Measurements from ENCODE around the gene SCNN1B.

Gene SCNN1B

DNA sequence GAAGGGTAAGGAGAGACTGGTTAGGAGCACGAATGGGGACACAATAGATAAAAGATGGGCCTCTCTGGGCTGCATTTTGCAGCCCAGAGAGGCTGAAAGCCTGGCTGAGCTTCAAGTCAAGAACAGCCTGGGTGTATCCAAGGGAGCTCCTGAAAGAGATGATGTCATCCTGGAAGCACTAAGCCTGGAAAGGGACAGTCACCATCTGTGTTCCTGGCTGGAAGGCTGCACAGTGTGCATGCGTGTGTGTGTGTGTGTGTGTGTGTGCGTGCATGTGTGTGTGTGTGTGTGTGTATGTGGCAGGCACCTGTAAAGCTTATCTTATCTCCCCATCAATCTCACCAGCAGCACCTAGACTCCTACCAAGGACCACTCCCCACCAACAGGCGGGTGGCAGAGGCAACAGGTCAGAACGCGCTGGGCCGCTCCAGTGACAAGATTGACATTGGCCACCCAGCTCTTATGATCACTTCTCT lies 106.8 kb downstream of the SCNN1B start:
- peak; percentile 57 for DNase-seq

DNA sequence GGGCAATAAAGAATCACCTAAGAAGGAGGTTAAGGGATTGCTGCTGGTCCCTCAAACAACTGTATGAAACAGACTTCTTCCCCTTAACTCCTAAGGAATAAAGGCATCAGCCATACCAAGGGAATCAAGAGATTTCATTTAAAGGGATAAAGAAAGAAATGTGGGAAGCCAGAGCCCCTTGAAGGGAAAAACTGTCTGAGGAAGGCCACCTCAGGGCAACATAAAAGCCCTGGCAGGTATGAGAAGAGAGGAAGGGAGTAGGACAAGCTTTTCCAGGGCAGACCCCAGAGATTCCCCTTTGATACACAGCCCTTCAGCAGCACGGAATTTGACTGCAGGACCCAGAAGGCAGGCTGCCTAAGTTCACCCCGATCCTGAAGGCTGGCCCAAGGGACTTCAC lies 107.4 kb downstream of the SCNN1B start:
- no peak for DNase-seq

DNA sequence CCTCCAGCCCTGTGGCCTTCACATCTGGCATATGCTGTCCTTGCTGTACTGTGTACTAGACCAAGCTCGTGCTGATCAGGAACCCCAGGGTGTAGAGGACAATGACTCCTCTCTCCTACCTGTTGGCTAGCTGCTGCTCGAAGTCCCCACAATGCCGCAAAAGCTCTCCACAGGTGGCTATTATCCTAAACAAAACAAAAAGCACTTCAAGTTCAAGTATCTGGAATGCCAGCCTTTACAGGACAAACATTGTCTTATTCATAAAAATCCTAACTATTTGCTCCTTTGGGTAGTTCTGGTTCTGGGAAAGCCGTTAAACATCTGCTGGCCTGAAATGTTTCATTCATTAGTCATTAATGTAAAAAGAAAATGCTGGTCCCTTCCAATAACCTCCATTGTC lies 108.1 kb downstream of the SCNN1B start:
- DNase-seq: no peak

DNA sequence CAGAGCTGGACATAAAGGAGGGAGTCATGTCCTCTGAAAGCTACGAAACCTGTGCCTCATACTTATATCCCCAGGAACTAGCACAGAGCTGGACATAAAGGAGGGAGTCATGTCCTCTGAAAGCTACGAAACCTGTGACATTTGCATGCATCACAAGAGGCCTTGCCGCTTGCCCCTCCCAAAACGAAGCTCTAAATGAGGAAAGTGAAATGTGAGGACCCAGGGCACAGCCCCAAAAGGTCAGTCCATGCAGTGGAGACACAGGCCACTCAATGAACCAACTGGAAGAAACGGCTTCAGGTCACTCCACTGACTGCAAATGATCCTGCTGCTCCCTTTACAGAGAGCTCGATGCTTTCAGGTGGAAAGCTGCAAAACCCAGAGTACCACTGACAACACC lies 112.6 kb downstream of the SCNN1B start:
- no peak for DNase-seq

DNA sequence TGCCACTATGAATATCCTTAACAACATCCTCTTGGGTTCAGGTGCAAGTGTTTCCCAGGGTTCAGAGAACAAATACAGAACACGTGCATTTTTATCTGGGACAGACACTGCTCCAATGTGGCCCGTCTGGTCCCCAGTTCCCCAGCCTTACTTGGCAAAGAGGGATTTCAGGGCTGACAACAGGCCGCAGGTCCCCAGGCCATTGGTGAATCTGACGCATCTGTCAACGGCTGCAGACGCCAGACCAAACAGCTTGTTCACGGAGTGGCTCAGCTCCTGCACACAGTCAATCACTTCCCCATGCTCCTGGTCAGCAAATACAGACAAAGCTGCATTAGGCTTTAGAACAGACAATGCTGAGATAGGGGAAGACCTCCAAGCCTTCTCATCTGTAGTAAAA lies 114.7 kb downstream of the SCNN1B start:
- DNase-seq: no peak

DNA sequence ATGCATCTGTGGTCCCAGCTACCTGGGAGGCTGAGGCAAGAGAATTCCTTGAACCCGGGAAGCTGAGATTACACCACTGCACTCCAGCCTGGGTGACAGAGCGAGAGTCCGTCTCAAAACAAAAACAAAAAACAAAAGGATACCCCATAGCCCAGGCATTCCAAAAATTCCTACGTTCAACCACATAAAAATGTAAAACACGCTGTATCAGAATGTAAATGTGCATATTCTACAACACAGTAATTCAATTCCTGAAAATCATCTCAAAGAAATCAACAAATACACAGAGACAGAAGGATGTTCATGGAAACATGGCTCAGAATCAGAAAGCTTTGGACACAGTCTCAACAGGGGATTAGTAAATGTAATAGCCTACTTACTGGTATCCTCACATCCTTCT lies 117.9 kb downstream of the SCNN1B start:
- DNase-seq: no peak

DNA sequence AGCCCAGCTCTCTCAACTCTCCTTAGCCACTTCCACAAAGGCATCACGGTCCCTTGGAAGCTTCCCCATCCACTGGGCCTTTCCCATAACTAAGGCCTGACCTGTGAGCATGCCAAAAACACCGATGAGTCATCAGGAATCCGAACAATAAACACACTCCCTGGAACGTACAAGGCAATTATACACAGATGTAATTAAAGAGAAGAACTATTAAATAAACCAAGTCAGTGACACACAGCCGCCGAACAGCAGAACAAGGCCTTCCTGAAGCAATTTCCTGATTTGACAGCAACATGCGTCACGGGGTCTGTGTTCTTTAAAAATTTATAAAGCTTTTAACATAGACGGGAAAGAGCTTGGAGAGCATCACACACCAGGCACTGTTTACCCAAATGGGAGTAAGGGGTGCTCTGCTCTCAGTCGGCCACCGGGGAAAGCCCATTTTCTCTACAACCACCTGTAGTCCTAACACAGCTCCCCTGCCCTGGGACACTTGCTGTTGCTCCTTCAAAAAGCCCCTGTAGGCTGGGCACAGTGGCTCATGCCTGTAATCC lies 121.5 kb downstream of the SCNN1B start:
- peak; percentile 32 for DNase-seq

DNA sequence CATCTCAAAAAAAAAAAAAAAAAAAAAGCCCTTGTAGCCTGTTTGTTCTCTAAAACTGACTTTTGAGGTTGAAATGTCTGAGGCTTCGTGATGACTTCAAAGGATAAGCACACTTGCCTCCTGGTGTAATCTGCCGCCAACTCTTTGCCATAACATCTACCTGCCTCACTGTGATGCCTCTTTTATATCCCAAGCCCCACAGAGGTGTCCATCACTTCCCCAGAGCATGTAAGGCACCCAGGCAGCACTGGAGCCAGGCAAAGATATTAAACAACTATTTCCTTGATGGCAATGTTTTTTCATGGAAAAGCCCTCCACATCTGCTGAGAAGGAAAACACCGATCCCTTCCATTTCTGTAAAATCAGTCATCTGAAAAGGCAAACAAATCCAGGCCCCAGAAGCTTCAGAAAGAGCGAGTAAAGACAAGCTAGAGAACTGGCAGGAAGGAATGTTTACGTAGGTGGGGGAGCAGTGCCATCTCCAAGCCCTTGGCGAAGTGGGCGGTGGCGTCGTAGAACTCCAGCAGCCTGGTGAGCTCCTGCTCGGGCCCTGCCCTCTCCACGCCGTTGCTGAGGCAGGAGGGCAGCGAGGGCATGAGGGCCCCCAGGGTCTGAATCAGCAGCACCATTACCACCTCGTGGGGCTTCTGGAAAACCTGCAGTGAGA lies 122.3 kb downstream of the SCNN1B start:
- DNase-seq: peak; percentile 40

DNA sequence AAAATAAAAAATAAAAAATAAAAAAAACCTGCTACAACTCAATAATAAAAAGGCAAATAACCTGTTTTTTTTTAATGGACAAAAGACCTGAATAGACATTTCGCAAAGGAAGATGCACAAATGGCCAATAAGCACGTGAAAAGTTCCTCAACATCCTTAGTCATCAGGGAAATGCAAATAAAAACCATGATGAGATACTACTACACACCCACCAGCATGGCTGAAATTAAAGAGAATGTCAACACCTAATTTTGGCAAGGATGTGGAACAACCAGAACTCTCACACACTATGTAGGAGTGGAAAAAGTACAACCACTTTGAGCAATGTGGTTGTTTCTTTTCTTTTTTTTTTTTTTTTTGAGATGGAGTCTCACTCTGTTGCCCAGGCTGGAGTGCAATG lies 126.2 kb downstream of the SCNN1B start:
- no peak for DNase-seq
